HepG2 (cell line): ENCODE measurements around the gene SLC4A9.

ENCODE experiments used
- EP300 ChIP-seq, 3 experiments: sonication (generic) in 1 of 3; formaldehyde crosslinking in 1 of 3; IDR thresholded peaks; 2 replicates each; pipeline versions ENCODE4 v1.5.1 to v1.6.1; 2011 to 2020; ENCODE audit warnings: low read depth in 2 of 3, low read length in 2 of 3, borderline replicate concordance in 1 of 3, improper control_type of control experiment in 1 of 3, mild to moderate bottlenecking in 1 of 3, missing genetic modification reagents in 1 of 3, moderate library complexity in 1 of 3
- NFYB ChIP-seq: sonication (generic); formaldehyde crosslinking; IDR thresholded peaks from 2 replicates; pipeline ENCODE4 v1.4.0; 2020; ENCODE audit warnings: missing genetic modification reagents
- POLR2AphosphoS2 ChIP-seq: IDR thresholded peaks from 2 replicates; pipeline ENCODE4 v1.6.1; 2011; ENCODE audit warnings: low read depth, low read length, improper control_type of control experiment
- ZNF333 ChIP-seq: sonication (generic); formaldehyde crosslinking; IDR thresholded peaks from 2 replicates; pipeline ENCODE4 v1.4.0; 2020; ENCODE audit warnings: mild to moderate bottlenecking, missing genetic modification reagents, borderline replicate concordance
- TF ChIP-seq, protein P1 (sequence below): sonication (generic); formaldehyde crosslinking; IDR thresholded peaks from one replicate; pipeline ENCODE4 v1.5.1; 2020; ENCODE audit warnings: mild to moderate bottlenecking, missing genetic modification reagents; ENCODE audit errors: not compliant biosample characterization
- TF ChIP-seq, protein P2 (sequence below): sonication (generic); formaldehyde crosslinking; IDR thresholded peaks from 2 replicates; pipeline ENCODE4 v1.5.0; 2020; ENCODE audit warnings: mild to moderate bottlenecking, missing genetic modification reagents, moderate library complexity

GRCh38 chr5:140381351-140381750, 21.4 kb downstream of the SLC4A9 start:
- TF ChIP-seq ZNF333 (CRISPR knock-in tag): no peak
- TF ChIP-seq, protein P1, sequence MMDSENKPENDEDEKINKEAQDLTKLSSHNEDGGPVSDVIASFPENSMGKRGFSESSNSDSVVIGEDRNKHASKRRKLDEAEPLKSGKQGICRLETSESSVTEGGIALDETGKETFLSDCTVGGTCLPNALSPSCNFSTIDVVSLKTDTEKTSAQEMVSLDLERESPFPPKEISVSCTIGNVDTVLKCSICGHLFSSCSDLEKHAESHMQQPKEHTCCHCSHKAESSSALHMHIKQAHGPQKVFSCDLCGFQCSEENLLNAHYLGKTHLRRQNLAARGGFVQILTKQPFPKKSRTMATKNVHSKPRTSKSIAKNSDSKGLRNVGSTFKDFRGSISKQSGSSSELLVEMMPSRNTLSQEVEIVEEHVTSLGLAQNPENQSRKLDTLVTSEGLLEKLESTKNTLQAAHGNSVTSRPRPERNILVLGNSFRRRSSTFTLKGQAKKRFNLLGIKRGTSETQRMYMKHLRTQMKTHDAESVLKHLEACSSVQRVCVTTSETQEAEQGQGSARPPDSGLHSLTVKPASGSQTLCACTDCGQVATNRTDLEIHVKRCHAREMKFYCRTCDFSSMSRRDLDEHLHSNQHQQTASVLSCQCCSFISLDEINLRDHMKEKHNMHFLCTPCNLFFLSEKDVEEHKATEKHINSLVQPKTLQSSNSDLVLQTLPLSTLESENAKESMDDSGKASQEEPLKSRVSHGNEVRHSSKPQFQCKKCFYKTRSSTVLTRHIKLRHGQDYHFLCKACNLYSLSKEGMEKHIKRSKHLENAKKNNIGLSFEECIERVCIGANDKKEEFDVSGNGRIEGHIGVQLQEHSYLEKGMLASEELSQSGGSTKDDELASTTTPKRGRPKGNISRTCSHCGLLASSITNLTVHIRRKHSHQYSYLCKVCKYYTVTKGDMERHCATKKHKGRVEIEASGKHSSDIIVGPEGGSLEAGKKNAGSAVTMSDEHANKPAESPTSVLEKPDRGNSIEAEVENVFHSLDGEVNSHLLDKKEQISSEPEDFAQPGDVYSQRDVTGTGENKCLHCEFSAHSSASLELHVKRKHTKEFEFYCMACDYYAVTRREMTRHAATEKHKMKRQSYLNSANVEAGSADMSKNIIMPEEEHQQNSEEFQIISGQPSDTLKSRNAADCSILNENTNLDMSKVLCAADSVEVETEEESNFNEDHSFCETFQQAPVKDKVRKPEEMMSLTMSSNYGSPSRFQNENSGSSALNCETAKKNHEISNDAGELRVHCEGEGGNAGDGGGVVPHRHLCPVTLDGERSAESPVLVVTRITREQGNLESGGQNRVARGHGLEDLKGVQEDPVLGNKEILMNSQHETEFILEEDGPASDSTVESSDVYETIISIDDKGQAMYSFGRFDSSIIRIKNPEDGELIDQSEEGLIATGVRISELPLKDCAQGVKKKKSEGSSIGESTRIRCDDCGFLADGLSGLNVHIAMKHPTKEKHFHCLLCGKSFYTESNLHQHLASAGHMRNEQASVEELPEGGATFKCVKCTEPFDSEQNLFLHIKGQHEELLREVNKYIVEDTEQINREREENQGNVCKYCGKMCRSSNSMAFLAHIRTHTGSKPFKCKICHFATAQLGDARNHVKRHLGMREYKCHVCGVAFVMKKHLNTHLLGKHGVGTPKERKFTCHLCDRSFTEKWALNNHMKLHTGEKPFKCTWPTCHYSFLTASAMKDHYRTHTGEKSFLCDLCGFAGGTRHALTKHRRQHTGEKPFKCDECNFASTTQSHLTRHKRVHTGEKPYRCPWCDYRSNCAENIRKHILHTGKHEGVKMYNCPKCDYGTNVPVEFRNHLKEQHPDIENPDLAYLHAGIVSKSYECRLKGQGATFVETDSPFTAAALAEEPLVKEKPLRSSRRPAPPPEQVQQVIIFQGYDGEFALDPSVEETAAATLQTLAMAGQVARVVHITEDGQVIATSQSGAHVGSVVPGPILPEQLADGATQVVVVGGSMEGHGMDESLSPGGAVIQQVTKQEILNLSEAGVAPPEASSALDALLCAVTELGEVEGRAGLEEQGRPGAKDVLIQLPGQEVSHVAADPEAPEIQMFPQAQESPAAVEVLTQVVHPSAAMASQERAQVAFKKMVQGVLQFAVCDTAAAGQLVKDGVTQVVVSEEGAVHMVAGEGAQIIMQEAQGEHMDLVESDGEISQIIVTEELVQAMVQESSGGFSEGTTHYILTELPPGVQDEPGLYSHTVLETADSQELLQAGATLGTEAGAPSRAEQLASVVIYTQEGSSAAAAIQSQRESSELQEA (CRISPR knock-in tag): no peak
- no peak for TF ChIP-seq NFYB (CRISPR knock-in tag)
- no peak for TF ChIP-seq EP300 (IDR thresholded peaks at IDR 0.05; ENCODE audit: low read depth in 2 of 2, low read length in 2 of 2)
- no peak for TF ChIP-seq EP300 (CRISPR knock-in tag; IDR thresholded peaks at IDR 0.05; ENCODE audit: borderline replicate concordance)
- no peak for TF ChIP-seq POLR2AphosphoS2
- TF ChIP-seq, protein P2, sequence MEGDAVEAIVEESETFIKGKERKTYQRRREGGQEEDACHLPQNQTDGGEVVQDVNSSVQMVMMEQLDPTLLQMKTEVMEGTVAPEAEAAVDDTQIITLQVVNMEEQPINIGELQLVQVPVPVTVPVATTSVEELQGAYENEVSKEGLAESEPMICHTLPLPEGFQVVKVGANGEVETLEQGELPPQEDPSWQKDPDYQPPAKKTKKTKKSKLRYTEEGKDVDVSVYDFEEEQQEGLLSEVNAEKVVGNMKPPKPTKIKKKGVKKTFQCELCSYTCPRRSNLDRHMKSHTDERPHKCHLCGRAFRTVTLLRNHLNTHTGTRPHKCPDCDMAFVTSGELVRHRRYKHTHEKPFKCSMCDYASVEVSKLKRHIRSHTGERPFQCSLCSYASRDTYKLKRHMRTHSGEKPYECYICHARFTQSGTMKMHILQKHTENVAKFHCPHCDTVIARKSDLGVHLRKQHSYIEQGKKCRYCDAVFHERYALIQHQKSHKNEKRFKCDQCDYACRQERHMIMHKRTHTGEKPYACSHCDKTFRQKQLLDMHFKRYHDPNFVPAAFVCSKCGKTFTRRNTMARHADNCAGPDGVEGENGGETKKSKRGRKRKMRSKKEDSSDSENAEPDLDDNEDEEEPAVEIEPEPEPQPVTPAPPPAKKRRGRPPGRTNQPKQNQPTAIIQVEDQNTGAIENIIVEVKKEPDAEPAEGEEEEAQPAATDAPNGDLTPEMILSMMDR: no peak
